CMK (cell line): ENCODE results near the gene TXNDC2.

Source experiments
- DNase-seq: peaks from one replicate; pipeline ENCODE4 v3.0.0-alpha.2; 2010; ENCODE audit warnings: low read depth

Gene TXNDC2

GRCh38 chr18:9860682-9861081 is 25.1 kb upstream of the TXNDC2 start:
- DNase-seq, result no peak

- DNase-seq, result no peak
Measured at GRCh38 chr18:9861157-9861556, 24.6 kb upstream of the TXNDC2 start.

- DNase-seq, result no peak
Measured at GRCh38 chr18:9861933-9862332, 23.8 kb upstream of the TXNDC2 start.

- no peak for DNase-seq
Measured at GRCh38 chr18:9862686-9863085, 23.1 kb upstream of the TXNDC2 start.

GRCh38 chr18:9863282-9863681 is 22.5 kb upstream of the TXNDC2 start:
- no peak for DNase-seq

- no peak for DNase-seq
Measured at GRCh38 chr18:9865764-9866490, 19.8 kb upstream of the TXNDC2 start.

- DNase-seq, result no peak
Measured at GRCh38 chr18:9866627-9867026, 19.1 kb upstream of the TXNDC2 start.

- no peak for DNase-seq
Measured at GRCh38 chr18:9867071-9867594, 18.6 kb upstream of the TXNDC2 start.

- DNase-seq, result no peak
Measured at GRCh38 chr18:9868857-9869714, 16.7 kb upstream of the TXNDC2 start.

GRCh38 chr18:9869715-9870430 is 15.9 kb upstream of the TXNDC2 start:
- DNase-seq, result no peak

- no peak for DNase-seq
Measured at GRCh38 chr18:9870431-9871008, 15.3 kb upstream of the TXNDC2 start.

- no peak for DNase-seq
Measured at GRCh38 chr18:9871244-9871746, 14.5 kb upstream of the TXNDC2 start.

GRCh38 chr18:9872823-9873222 is 12.9 kb upstream of the TXNDC2 start:
- no peak for DNase-seq

GRCh38 chr18:9874728-9875127 is 11.0 kb upstream of the TXNDC2 start:
- no peak for DNase-seq

GRCh38 chr18:9876212-9876866 is 9.4 kb upstream of the TXNDC2 start:
- no peak for DNase-seq

- peak; percentile 48 for DNase-seq
Measured at GRCh38 chr18:9876867-9877654, 8.7 kb upstream of the TXNDC2 start.

GRCh38 chr18:9877655-9878014 is 8.1 kb upstream of the TXNDC2 start:
- no peak for DNase-seq

- DNase-seq, result no peak
Measured at GRCh38 chr18:9878095-9878494, 7.7 kb upstream of the TXNDC2 start.

- DNase-seq, result no peak
Measured at GRCh38 chr18:9878783-9879242, 7.0 kb upstream of the TXNDC2 start.

GRCh38 chr18:9884090-9884489 is 1.7 kb upstream of the TXNDC2 start:
- no peak for DNase-seq
